Measurements from ENCODE around the gene TTC21B. TPM values are rescaled to one million over a fixed set of nuclear protein-coding genes. Genes with fewer than 3 reads are reported as not detected.

Gene TTC21B
- total RNA-seq, 1 donor from 2014 or later = 12.0 TPM

GRCh38 chr2:165888171-165888570 is 65.4 kb downstream of the TTC21B start:
- Histone ChIP-seq H3K9ac (ENCODE audit: low read length) (no peak overlapping the region), H3K4me3 (ENCODE audit: insufficient read depth, low read depth, low read length) (no peak overlapping the region), H2AFZ (ENCODE audit: low read depth, low read length) (no peak overlapping the region), H3K27me3 (ENCODE audit: insufficient read depth, low read length) (no peaks in the 10 kb centered on the region), H3K36me3 (ENCODE audit: insufficient read depth, low read length) (peaks cover 7% of the 10 kb centered on the region), H3K9me3 (ENCODE audit: insufficient read depth, low read depth, low read length) (no peaks in the 10 kb centered on the region), H3K27ac (ENCODE audit: low read depth, low read length) (no peak overlapping the region), H3K4me1 (ENCODE audit: insufficient read depth, low read length) (no peaks in the 10 kb centered on the region), H3K4me2 (ENCODE audit: low read length) (no peak overlapping the region), H4K20me1 (ENCODE audit: insufficient read depth, low read length) (no peaks in the 10 kb centered on the region), H3K79me2 (ENCODE audit: insufficient read depth, low read length) (no peaks in the 10 kb centered on the region)
- peaks cover 4% of the 10 kb centered on the region for H3K4me1 Mint-ChIP-seq (ENCODE audit: low read depth, unreplicated experiment)
- DNase-seq (ENCODE audit: low read depth) (no peak), FAIRE-seq (no peak)
- no peak overlapping the region for H3K27ac Mint-ChIP-seq (ENCODE audit: unreplicated experiment)
- TF ChIP-seq EZH2 (IDR thresholded peaks at IDR 0.05; ENCODE audit: insufficient read depth, low read length) = no peak
- TF ChIP-seq CTCF (IDR thresholded peaks at IDR 0.05; ENCODE audit: insufficient read depth, low read depth, low read length) = no peak
- H3K4me3 Mint-ChIP-seq (ENCODE audit: unreplicated experiment) = no peak overlapping the region
- H3K27me3 Mint-ChIP-seq (ENCODE audit: low read depth, unreplicated experiment) = no peaks in the 10 kb centered on the region
- H3K36me3 Mint-ChIP-seq (ENCODE audit: low read depth, unreplicated experiment) = no peaks in the 10 kb centered on the region
- H3K9me3 Mint-ChIP-seq (ENCODE audit: unreplicated experiment) = no peaks in the 10 kb centered on the region

- FAIRE-seq (no peak), DNase-seq (ENCODE audit: low read depth) (no peak)
- no peaks in the 10 kb centered on the region for H3K9me3 ChIP-seq (ENCODE audit: insufficient read depth, low read depth, low read length)
- peaks cover 8% of the 10 kb centered on the region for H3K36me3 ChIP-seq (ENCODE audit: insufficient read depth, low read length)
- no peak overlapping the region for H3K4me3 Mint-ChIP-seq (ENCODE audit: unreplicated experiment)
- no peak overlapping the region for H3K4me2 ChIP-seq (ENCODE audit: low read length)
- H3K4me1 Mint-ChIP-seq (ENCODE audit: low read depth, unreplicated experiment) = peaks cover 4% of the 10 kb centered on the region
- no peaks in the 10 kb centered on the region for H4K20me1 ChIP-seq (ENCODE audit: insufficient read depth, low read length)
- no peak overlapping the region for H2AFZ ChIP-seq (ENCODE audit: low read depth, low read length)
- H3K27ac Mint-ChIP-seq (ENCODE audit: unreplicated experiment) = no peak overlapping the region
- H3K27ac ChIP-seq (ENCODE audit: low read depth, low read length) = no peak overlapping the region
- H3K4me1 ChIP-seq (ENCODE audit: insufficient read depth, low read length) = no peaks in the 10 kb centered on the region
- TF ChIP-seq EZH2 (IDR thresholded peaks at IDR 0.05; ENCODE audit: insufficient read depth, low read length) (no peak), CTCF (IDR thresholded peaks at IDR 0.05; ENCODE audit: insufficient read depth, low read depth, low read length) (no peak)
- H3K27me3 ChIP-seq (ENCODE audit: insufficient read depth, low read length) = no peaks in the 10 kb centered on the region
- no peak overlapping the region for H3K9ac ChIP-seq (ENCODE audit: low read length)
- H3K27me3 Mint-ChIP-seq (ENCODE audit: low read depth, unreplicated experiment) = no peaks in the 10 kb centered on the region
- H3K79me2 ChIP-seq (ENCODE audit: insufficient read depth, low read length) = no peaks in the 10 kb centered on the region
- no peaks in the 10 kb centered on the region for H3K36me3 Mint-ChIP-seq (ENCODE audit: low read depth, unreplicated experiment)
- H3K4me3 ChIP-seq (ENCODE audit: insufficient read depth, low read depth, low read length) = no peak overlapping the region
- H3K9me3 Mint-ChIP-seq (ENCODE audit: unreplicated experiment) = no peaks in the 10 kb centered on the region
Measured at GRCh38 chr2:165886487-165887146, 67.0 kb downstream of the TTC21B start.

Data from astrocyte (in vitro differentiated cells and primary cell).